Measurements from ENCODE around the gene ATP1B3. TPM values are rescaled to one million over a fixed set of nuclear protein-coding genes. Genes with fewer than 3 reads are reported as not detected.

Gene ATP1B3
- total RNA-seq, 2 experiments from 2014 or later, result 109 to 132 TPM

DNA sequence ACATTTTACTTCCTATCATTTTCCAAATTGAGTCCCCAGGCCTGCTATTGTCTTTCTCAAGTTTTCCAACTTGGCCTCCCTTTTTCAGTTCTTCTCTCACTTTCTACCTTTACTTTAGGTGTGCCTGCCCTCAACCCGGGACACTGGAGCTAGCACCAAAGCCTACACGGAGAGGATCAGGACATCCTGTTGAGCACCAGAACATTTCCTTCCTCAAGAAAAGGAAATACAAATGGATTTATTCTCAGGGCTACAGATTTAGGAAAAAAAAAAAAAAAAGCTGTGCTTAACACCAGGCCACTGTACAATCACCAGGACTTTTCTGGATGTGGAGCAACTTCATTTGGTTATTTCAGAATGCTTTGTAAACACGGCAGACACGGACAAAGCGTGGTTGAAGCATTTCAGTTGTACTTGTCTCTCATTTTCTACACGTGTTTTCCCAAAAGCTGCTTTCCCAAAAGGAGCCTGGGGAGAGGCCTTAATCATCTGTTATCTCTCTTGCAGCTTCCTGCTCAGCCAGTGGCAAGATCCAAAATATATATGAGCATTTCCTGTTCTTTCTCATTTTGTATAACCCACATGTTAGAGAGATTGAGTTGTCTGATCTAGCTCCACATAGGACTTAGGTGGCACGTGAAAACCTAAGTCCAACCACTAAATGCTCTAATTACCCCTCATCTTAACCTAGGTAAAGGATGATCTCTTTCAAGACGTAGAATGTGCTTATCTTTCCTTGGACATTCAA is 15.5 kb upstream of the ATP1B3 start:
- no peak overlapping the region for H3K4me3 Mint-ChIP-seq
- DNase-seq (no peak), ATAC-seq (no peak)
- ChIA-PET CTCF (interaction anchor here (1.4 kb wide), 1 partner anchor 14 kb away, joined by 4 read pairs; no protein-coding TSS in a partner anchor), POLR2A (no interaction called here)
- intact Hi-C loops (cut with DNase I, micrococcal nuclease), result no loop called here
- H3K4me1 Mint-ChIP-seq, result peaks cover 5% of the 10 kb centered on the region
- H3K9me3 Mint-ChIP-seq (ENCODE audit: low read depth), result no peaks in the 10 kb centered on the region
- H3K27ac Mint-ChIP-seq, result no peak overlapping the region
- no peaks in the 10 kb centered on the region for H3K36me3 Mint-ChIP-seq (ENCODE audit: low read depth)
- no peaks in the 10 kb centered on the region for H3K27me3 Mint-ChIP-seq

DNA sequence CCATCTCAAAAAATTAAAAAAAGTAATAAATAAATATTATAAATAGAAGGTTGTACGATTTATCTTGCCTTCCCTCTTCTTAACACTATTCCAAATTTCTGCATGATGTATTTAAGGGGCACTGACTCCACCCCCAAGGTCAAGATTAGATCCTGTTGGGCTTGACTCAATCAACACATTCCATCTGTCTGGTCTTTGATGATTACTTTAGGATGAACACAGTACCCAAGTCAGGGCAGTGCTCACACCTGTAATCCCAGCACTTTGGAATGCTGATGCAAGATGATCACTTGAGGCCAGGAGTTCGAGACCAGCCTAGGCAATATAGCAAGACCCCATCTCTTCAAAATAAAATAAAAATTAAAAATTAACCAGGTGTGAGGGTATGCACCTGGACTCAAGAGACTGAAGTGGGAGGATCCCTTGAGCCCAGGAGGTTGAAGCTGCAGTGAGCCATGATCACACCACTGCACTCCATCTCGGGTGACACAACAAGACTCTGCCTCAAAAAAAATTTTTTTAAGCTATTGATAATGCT is 14.1 kb upstream of the ATP1B3 start:
- DNase-seq (no peak), ATAC-seq (no peak)
- ChIA-PET CTCF (no interaction called here), POLR2A (no interaction called here)
- no peaks in the 10 kb centered on the region for H3K27me3 Mint-ChIP-seq
- intact Hi-C loops (cut with DNase I, micrococcal nuclease), result no loop called here
- H3K27ac Mint-ChIP-seq, result no peak overlapping the region
- no peaks in the 10 kb centered on the region for H3K9me3 Mint-ChIP-seq (ENCODE audit: low read depth)
- H3K36me3 Mint-ChIP-seq (ENCODE audit: low read depth), result no peaks in the 10 kb centered on the region
- no peak overlapping the region for H3K4me3 Mint-ChIP-seq
- H3K4me1 Mint-ChIP-seq, result peaks cover 5% of the 10 kb centered on the region

DNA sequence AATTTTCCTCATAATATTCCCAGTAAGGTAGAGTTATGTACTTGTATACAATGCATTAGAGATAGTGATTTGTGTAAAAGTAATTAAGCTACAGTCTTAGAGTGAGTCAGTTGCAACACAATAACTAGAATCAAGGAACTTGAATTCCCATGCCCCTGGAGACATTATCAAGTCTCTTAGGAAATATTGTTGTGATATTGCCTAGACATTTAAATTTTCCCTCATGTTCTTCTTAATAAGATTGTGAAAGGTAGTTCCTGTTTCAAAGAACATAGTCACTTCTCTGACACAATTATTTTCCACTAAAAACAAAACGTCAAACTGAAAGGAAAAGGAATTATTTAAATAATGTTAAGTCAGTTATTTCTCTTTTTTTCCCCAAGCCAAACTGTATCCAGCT is 13.0 kb upstream of the ATP1B3 start:
- Mint-ChIP-seq H3K36me3 (ENCODE audit: low read depth) (no peaks in the 10 kb centered on the region), H3K4me1 (peaks cover 5% of the 10 kb centered on the region), H3K27ac (no peak overlapping the region), H3K9me3 (ENCODE audit: low read depth) (no peaks in the 10 kb centered on the region), H3K27me3 (no peaks in the 10 kb centered on the region), H3K4me3 (no peak overlapping the region)
- intact Hi-C loops (cut with DNase I, micrococcal nuclease), result no loop called here
- ChIA-PET POLR2A (no interaction called here), CTCF (interaction anchor here (0.6 to 1.3 kb wide), 2 partner anchors 12 to 126 kb away, joined by 3 to 6 read pairs; no protein-coding TSS in a partner anchor)
- DNase-seq (no peak), ATAC-seq (no peak)

DNA sequence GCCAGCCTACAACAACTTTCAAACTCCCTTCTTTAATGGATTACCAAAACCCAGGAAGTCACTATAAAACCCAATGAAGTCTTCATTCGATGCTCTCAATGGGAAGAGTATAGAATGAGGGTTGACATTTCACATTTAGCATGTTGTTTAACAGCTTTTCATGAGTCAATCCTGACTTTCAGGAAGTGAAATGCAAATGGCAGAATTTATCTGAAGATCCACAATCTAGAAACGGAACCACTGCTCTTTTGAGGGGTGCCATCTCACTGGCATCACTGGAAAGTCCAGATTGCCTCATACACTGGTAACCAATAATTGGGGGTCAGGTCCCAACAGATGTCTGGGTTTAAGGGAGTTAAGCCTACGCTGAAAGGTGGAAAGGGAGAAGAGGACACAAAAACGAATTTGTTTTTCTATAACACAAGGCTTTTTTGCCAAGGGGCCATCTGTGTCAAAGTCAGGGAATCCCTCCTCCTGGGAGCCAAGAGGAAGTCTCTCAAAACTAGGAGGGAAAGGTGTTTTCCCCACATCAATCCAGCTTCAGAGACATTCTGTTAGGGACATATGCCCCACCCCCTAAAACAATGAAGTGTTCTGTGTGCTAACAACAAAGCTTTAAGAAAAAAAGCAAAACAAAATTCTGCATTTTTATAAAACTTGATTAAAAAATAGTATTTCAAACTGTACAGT is 12.0 kb upstream of the ATP1B3 start:
- Mint-ChIP-seq H3K4me1 (peaks cover 5% of the 10 kb centered on the region), H3K4me3 (no peak overlapping the region), H3K27me3 (no peaks in the 10 kb centered on the region), H3K9me3 (ENCODE audit: low read depth) (no peaks in the 10 kb centered on the region), H3K27ac (no peak overlapping the region), H3K36me3 (ENCODE audit: low read depth) (no peaks in the 10 kb centered on the region)
- no peak for ATAC-seq
- no peak for DNase-seq
- POLR2A ChIA-PET, result no interaction called here
- CTCF ChIA-PET, result no interaction called here
- intact Hi-C loops (cut with DNase I, micrococcal nuclease), result no loop called here

DNA sequence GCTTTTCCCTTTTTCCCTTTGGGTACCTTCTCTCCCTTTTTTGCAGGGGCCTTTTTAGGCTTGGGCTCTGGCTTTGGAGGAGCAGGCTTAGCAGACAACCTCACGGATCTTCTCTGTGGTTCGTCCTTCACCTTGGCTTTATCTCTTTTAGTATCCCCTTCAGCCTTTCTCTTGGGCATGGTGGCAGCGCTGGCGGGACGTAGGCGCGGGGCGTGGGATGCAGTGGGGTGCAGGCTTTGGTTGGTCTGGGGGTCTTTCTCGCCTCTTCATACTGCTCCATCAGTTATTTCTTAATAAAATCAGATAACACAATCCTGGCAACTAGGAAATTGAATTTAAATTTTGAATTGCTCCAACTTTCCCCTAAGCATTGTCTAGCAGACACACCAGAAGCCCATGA is 11.3 kb upstream of the ATP1B3 start:
- no peaks in the 10 kb centered on the region for H3K9me3 Mint-ChIP-seq (ENCODE audit: low read depth)
- ATAC-seq, result no peak
- H3K4me3 Mint-ChIP-seq, result no peak overlapping the region
- H3K36me3 Mint-ChIP-seq (ENCODE audit: low read depth), result no peaks in the 10 kb centered on the region
- no peaks in the 10 kb centered on the region for H3K27me3 Mint-ChIP-seq
- POLR2A ChIA-PET, result no interaction called here
- CTCF ChIA-PET, result no interaction called here
- DNase-seq, result no peak
- intact Hi-C loops (cut with DNase I, micrococcal nuclease), result no loop called here
- peaks cover 5% of the 10 kb centered on the region for H3K4me1 Mint-ChIP-seq
- H3K27ac Mint-ChIP-seq, result no peak overlapping the region

DNA sequence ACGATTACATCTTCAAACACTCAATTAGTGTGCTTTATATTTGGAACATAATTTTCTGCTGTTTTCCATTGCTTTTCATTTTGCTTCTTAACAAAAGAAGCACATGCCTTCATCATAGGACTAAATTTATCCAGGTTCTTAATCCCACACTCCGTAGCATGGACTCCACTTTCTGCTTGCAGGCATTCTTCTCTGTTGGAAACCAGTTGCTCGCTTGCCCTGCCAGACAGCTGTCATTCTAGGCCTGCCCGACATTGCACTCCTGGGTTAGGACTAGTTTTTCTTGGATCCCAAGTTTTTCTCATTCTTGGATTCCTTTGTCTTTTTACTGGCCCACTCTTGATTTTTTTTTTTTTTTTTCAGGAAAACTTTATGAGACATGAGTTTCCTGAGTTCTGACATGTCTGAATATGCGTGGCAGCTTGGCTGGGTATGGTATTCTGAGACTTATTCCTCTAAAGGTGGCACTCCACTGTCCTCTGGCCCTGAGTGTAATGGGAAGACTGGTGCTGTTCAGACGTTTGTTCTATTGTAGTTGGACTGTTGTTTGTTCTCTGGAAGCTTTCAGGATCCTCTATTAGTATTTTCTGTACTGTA is 6.3 kb upstream of the ATP1B3 start:
- POLR2A ChIA-PET, result no interaction called here
- H3K36me3 Mint-ChIP-seq (ENCODE audit: low read depth), result no peaks in the 10 kb centered on the region
- CTCF ChIA-PET, result interaction anchor here (1.2 to 1.5 kb wide), 3 partner anchors 11 to 131 kb away, joined by 3 to 5 read pairs (median 4); no protein-coding TSS in a partner anchor
- no peaks in the 10 kb centered on the region for H3K4me1 Mint-ChIP-seq
- H3K27me3 Mint-ChIP-seq, result no peaks in the 10 kb centered on the region
- no peak overlapping the region for H3K27ac Mint-ChIP-seq
- ATAC-seq (no peak), DNase-seq (no peak)
- no peaks in the 10 kb centered on the region for H3K9me3 Mint-ChIP-seq (ENCODE audit: low read depth)
- H3K4me3 Mint-ChIP-seq, result no peak overlapping the region
- intact Hi-C loops (cut with DNase I, micrococcal nuclease), result loop anchor here in 1 of 2 experiments (10.0 kb wide), 1 partner anchor 385 kb away; the partner anchor contains the start of gene RASA2

DNA sequence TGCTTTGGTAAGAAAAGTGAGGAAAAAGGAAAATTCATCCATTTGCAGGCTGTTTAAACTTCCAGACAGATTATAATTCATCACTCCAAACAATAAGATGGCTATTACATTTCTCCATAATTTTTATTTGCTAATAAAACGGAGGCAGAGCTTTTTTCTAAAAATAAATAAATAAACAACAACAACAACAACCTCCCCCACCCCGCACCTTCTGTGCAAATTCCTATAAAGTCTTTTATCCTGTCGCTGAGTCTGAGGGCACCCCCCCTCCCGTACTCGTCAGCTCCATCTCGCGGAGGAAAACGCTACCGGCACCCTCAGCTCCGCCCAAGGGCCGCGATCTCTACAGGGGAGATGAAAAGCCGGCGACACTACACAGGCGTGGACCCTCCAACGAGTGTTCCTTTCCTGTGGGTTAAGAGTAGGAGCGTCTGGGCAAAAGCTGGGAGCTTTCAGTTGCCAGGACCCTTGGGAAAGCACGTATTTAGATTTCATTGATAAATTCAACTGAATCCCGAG is 1.0 kb upstream of the ATP1B3 start:
- DNase-seq, result peak; percentile 92
- H3K4me3 Mint-ChIP-seq, result peak overlapping the region; percentile 93
- no peaks in the 10 kb centered on the region for H3K27me3 Mint-ChIP-seq
- ChIA-PET CTCF (interaction anchor here (0.6 to 4.1 kb wide), 33 partner anchors 9 to 571 kb away, joined by 3 to 39 read pairs (median 4); partner anchors contain the start of gene RNF7), POLR2A (interaction anchor here (1.0 to 1.2 kb wide), 3 partner anchors 29 to 78 kb away, joined by 3 to 9 read pairs (median 4); no protein-coding TSS in a partner anchor)
- peak; percentile 73 for ATAC-seq
- peaks cover 23% of the 10 kb centered on the region for H3K4me1 Mint-ChIP-seq
- H3K36me3 Mint-ChIP-seq (ENCODE audit: low read depth), result peaks cover 23% of the 10 kb centered on the region
- H3K27ac Mint-ChIP-seq, result peak overlapping the region; percentile 91
- no peaks in the 10 kb centered on the region for H3K9me3 Mint-ChIP-seq (ENCODE audit: low read depth)
- intact Hi-C loops (cut with DNase I, micrococcal nuclease), result loop anchor here (1.0 to 10.0 kb wide), 6 partner anchors 152 to 643 kb away; partner anchors contain the start of genes GK5 (in 1 of the 2), PXYLP1 (in 1 of the 2), RASA2 (in 1 of the 2) and XRN1 (in 1 of the 2)

DNA sequence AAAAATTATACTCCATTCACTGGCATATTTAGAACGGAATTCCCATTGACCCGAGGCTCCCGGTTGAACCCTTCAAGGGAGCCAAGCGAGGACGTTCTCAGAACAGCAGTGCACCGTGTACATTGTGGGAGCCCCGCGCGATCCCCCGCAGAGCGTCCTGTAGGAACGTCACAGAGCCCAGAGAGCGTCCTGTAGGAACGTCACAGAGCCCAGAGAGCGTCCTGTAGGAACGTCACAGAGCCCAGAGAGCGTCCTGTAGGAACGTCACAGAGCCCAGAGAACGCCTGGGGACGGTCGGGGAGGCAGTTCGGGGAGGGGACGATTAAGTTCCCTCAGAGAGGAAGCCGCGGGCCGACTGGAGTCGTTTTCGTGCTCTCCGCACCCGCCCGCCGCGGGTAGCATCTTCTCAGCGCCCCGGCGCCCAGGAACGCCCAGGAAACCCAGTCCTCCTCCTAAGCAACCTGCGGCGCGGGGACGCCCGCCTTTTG is 506 bp upstream of the ATP1B3 start:
- peak; percentile 87 for DNase-seq

DNA sequence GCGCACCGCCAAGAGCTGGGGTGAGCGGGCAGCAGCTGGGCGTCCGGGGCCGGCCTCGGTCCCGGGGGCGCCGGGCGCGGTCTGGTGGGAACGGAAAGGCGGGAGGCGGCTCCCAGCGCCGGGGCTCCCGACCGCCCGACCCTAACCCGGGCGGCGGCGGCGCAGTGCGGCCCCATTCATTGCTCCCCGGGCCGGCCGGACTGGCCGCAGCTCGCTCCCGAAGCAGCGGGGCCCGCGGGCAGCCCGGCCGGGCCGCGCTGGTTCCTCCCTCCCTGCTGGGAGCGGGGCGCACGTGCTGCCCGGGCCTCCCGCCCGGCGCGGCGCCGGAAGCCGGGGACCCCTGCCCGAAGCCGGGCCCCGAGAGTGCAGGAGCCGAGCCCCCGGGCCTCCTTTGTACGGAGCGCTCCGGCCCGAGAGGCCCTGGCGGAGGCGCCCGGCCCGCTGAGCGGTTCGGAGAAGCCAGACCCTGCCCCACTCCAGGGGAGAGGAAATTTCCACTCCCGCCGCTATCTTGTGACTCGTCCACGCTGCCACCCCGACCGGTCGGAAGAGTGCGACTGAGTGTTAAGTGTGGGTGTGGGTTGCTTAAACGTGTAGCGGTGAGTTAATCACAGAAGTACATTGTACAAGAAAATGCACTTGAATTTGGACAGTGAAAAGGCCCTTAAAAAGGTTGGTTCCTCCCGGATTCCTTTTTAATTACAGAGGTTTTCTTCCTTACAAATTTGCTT is 613 bp downstream of the ATP1B3 start:
- Mint-ChIP-seq H3K27ac (peak overlapping the region; percentile 83), H3K4me1 (peaks cover 36% of the 10 kb centered on the region), H3K4me3 (peak overlapping the region; percentile 93), H3K9me3 (ENCODE audit: low read depth) (no peaks in the 10 kb centered on the region), H3K27me3 (no peaks in the 10 kb centered on the region), H3K36me3 (ENCODE audit: low read depth) (peaks cover 34% of the 10 kb centered on the region)
- peak; percentile 78 for DNase-seq
- ATAC-seq, result peak; percentile 24
- ChIA-PET CTCF (interaction anchor here (0.9 to 2.1 kb wide), 5 partner anchors 10 to 1125 kb away, joined by 3 to 8 read pairs (median 4); partner anchors contain the start of gene RNF7), POLR2A (interaction anchor here (0.6 to 1.0 kb wide), 2 partner anchors 127 to 139 kb away, joined by 3 to 8 read pairs; partner anchors contain the start of gene RNF7)
- intact Hi-C loops (cut with DNase I, micrococcal nuclease), result loop anchor here (1.0 to 10.0 kb wide), 15 partner anchors 13 to 702 kb away; partner anchors contain the start of genes RASA2 (in 2 of the 2), RNF7 (in 2 of the 2), ATR (in 1 of the 2) and PXYLP1 (in 1 of the 2)

More for the DNA sequence above, 506 bp upstream of the ATP1B3 start:
- Mint-ChIP-seq H3K4me3 (peak overlapping the region; percentile 93), H3K36me3 (ENCODE audit: low read depth) (peaks cover 26% of the 10 kb centered on the region), H3K4me1 (peaks cover 26% of the 10 kb centered on the region), H3K27ac (peak overlapping the region; percentile 91), H3K9me3 (ENCODE audit: low read depth) (no peaks in the 10 kb centered on the region), H3K27me3 (no peaks in the 10 kb centered on the region)
- ChIA-PET CTCF (interaction anchor here (0.6 to 4.1 kb wide), 26 partner anchors 10 to 570 kb away, joined by 3 to 39 read pairs (median 5); partner anchors contain the start of gene RNF7), POLR2A (interaction anchor here (1.0 to 1.2 kb wide), 3 partner anchors 65 to 138 kb away, joined by 3 to 9 read pairs (median 3); partner anchors contain the start of gene RNF7)
- peak; percentile 62 for ATAC-seq
- intact Hi-C loops (cut with DNase I, micrococcal nuclease), result loop anchor here (1.0 to 10.0 kb wide), 15 partner anchors 29 to 703 kb away; partner anchors contain the start of genes RASA2 (in 2 of the 2), RNF7 (in 2 of the 2), ATR (in 1 of the 2) and GK5 (in 1 of the 2)

DNA sequence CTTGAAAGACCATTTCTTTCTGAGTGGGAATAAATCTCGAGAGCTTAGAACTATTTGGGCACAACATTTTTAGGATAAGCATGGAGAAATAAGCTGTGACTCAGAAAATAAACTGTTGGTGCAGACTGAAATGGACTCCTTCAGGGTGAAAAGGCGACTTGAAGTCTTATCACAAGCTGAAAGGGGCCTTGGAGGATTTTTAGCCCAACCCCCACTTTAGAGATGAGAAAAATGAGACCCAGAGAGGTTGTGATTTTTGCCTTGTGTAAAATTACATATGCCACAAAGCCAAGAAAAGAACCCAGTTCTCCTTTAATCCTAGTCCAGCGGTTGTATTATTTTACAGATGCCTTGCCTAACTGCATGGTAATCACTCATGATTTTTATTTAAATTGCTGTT is 1.5 kb downstream of the ATP1B3 start:
- ATAC-seq, result no peak
- Mint-ChIP-seq H3K4me1 (peaks cover 41% of the 10 kb centered on the region), H3K27me3 (no peaks in the 10 kb centered on the region), H3K9me3 (ENCODE audit: low read depth) (no peaks in the 10 kb centered on the region), H3K36me3 (ENCODE audit: low read depth) (peaks cover 41% of the 10 kb centered on the region), H3K4me3 (peak overlapping the region; percentile 88), H3K27ac (peak overlapping the region; percentile 83)
- intact Hi-C loops (cut with DNase I, micrococcal nuclease), result loop anchor here (1.0 to 10.0 kb wide), 11 partner anchors 12 to 701 kb away; partner anchors contain the start of genes ATR (in 1 of the 2), PXYLP1 (in 1 of the 2), RASA2 (in 1 of the 2) and XRN1 (in 1 of the 2)
- POLR2A ChIA-PET, result no interaction called here
- CTCF ChIA-PET, result interaction anchor here (0.7 to 2.1 kb wide), 7 partner anchors 9 to 1125 kb away, joined by 3 to 8 read pairs (median 4); partner anchors contain the start of gene RNF7
- no peak for DNase-seq

All from activated CD4-positive, alpha-beta T cell treated with anti-CD3 and anti-CD28 coated beads for 36 hours (primary cell).